H4 (cell line): ENCODE results near the gene MUC4. TPM values are rescaled to one million over a fixed set of nuclear protein-coding genes. Genes with fewer than 3 reads are reported as not detected.

ENCODE experiments used
- DNase-seq: peaks from one replicate; pipeline ENCODE4 v3.0.0-alpha.2; 2015; ENCODE audit warnings: low spot score
- total RNA-seq: library from RNA; depleted of rRNA; stranded (reverse); fragments of >200 nt; shearing (Covaris generic); gene quantifications from 2 replicates; pipeline ENCODE4 v1.2.3, GENCODE V29; 2014; rRNA removed

The MUC4 gene
- not detected in 2 replicates for total RNA-seq

GRCh38 chr3:195811756-195812155 lies at the start of gene MUC4:
Gene MUC4, minus strand, starts transcription at chr3:195811929. Its CDS starts 112 bp downstream, at chr3:195811817.
- DNase-seq = no peak

- no peak for DNase-seq
Measured at GRCh38 chr3:195860456-195860855, 48.7 kb upstream of the MUC4 start.

- DNase-seq = no peak
Measured at GRCh38 chr3:195859846-195860411, 48.2 kb upstream of the MUC4 start.

GRCh38 chr3:195859061-195859845 lies 47.5 kb upstream of the MUC4 start:
- peak; percentile 45 for DNase-seq

- no peak for DNase-seq
Measured at GRCh38 chr3:195856410-195857084, 44.8 kb upstream of the MUC4 start.

- no peak for DNase-seq
Measured at GRCh38 chr3:195855471-195856409, 44.0 kb upstream of the MUC4 start.

- DNase-seq = no peak
Measured at GRCh38 chr3:195854628-195855294, 43.0 kb upstream of the MUC4 start.

GRCh38 chr3:195853996-195854395 lies 42.3 kb upstream of the MUC4 start:
- no peak for DNase-seq

GRCh38 chr3:195853036-195853435 lies 41.3 kb upstream of the MUC4 start:
- DNase-seq = no peak

GRCh38 chr3:195850857-195851543 lies 39.3 kb upstream of the MUC4 start:
- peak; percentile 90 for DNase-seq

GRCh38 chr3:195849322-195850074 lies 37.8 kb upstream of the MUC4 start:
- DNase-seq = no peak

- DNase-seq = peak; percentile 74
Measured at GRCh38 chr3:195847055-195847950, 35.6 kb upstream of the MUC4 start.

GRCh38 chr3:195845483-195845882 lies 33.8 kb upstream of the MUC4 start:
- no peak for DNase-seq

GRCh38 chr3:195844671-195845218 lies 33.0 kb upstream of the MUC4 start:
- DNase-seq = no peak

- DNase-seq = no peak
Measured at GRCh38 chr3:195839260-195840010, 27.7 kb upstream of the MUC4 start.

- no peak for DNase-seq
Measured at GRCh38 chr3:195838714-195839113, 27.0 kb upstream of the MUC4 start.

- no peak for DNase-seq
Measured at GRCh38 chr3:195836476-195837135, 24.9 kb upstream of the MUC4 start.
